SH-SY5Y (cell line): ENCODE data around the gene SLC8A2.

Source experiments
- GATA2 ChIP-seq: IDR thresholded peaks from 2 replicates; pipeline ENCODE4 v1.6.1; 2011; ENCODE audit warnings: mild to moderate bottlenecking, low read depth, low read length
- GATA3 ChIP-seq: IDR thresholded peaks from 2 replicates; pipeline ENCODE4 v1.6.1; 2011; ENCODE audit warnings: low read depth, mild to moderate bottlenecking, low read length, moderate library complexity

SLC8A2 gene, protein sequence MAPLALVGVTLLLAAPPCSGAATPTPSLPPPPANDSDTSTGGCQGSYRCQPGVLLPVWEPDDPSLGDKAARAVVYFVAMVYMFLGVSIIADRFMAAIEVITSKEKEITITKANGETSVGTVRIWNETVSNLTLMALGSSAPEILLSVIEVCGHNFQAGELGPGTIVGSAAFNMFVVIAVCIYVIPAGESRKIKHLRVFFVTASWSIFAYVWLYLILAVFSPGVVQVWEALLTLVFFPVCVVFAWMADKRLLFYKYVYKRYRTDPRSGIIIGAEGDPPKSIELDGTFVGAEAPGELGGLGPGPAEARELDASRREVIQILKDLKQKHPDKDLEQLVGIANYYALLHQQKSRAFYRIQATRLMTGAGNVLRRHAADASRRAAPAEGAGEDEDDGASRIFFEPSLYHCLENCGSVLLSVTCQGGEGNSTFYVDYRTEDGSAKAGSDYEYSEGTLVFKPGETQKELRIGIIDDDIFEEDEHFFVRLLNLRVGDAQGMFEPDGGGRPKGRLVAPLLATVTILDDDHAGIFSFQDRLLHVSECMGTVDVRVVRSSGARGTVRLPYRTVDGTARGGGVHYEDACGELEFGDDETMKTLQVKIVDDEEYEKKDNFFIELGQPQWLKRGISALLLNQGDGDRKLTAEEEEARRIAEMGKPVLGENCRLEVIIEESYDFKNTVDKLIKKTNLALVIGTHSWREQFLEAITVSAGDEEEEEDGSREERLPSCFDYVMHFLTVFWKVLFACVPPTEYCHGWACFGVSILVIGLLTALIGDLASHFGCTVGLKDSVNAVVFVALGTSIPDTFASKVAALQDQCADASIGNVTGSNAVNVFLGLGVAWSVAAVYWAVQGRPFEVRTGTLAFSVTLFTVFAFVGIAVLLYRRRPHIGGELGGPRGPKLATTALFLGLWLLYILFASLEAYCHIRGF

GRCh38 chr19:47471733-47472457, at the start of gene SLC8A2:
Gene SLC8A2 (minus strand): TSS chr19:47471893. CDS start chr19:47466403, 5,490 bp downstream.
- TF ChIP-seq GATA3 (no peak), GATA2 (no peak)

GRCh38 chr19:47520839-47521238, 49.1 kb upstream of the SLC8A2 start:
- TF ChIP-seq GATA2 (no peak), GATA3 (no peak)

DNA sequence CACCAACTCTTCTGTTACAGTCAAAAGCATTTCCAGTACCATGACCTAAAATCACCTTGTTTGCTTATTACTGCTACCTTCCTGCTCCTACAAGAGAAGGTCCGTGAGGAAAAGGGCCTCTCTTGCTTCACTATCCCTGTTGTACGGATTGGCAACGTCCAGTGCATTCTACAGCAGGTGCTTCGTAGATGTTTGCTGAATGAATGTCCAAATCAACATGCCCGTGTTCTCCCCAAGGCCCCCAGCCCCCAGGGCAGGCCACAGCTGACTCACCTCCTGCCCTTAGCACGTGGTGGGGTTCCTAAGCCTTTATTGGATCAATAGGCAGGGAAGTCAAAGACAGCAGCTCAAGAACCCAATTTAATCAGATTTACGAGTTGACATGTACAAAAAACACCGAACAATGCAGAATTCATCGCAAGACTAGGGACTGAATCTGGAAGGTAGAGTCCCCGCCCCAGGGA, 48.7 kb upstream of the SLC8A2 start:
- TF ChIP-seq GATA2 (no peak), GATA3 (no peak)

- TF ChIP-seq GATA2, result no peak
- no peak for TF ChIP-seq GATA3
Measured at GRCh38 chr19:47518854-47519253, 47.2 kb upstream of the SLC8A2 start.

- TF ChIP-seq GATA2 (no peak), GATA3 (no peak)
Measured at GRCh38 chr19:47518139-47518538, 46.4 kb upstream of the SLC8A2 start.

GRCh38 chr19:47514869-47515588, 43.3 kb upstream of the SLC8A2 start, which contains the start of gene NAPA:
Gene NAPA (minus strand): TSS chr19:47515063. CDS start chr19:47514940, 123 bp downstream.
- TF ChIP-seq GATA2, result no peak
- no peak for TF ChIP-seq GATA3

DNA sequence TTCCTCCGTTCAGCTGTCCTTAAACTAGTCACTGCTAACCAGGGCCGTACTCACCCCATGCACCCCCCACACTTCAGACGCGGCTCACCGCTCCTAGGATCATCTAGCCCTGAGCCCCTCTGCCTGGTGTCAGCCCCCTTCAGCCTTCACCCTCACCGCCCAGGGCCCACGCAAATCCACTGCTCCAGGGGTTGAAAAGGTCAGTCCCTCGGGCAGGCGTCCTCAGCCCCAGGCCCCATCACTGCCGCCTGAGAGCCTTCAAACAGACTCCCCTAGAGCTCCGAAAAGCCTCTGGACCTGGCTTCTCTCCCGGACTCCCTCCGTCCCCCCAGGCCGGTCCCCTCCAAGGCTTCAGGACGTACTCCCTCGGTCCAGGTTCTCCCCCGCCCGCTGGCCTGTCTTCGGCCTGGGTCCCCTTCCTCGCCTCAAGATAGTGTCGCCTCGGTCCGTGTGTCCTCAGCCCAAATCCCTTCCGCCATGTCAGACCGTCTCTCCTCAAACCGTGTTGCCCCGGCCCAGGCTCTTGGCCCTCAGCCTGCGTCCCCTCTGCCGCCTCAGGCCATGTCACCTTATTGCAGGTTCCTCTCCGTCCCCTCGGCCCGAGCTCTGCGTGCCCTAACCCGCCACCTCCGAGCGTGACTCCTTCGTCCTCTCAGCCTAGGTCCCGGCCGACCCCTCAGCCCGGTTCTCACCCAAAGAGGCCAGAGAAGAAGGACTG, 42.6 kb upstream of the SLC8A2 start:
- TF ChIP-seq GATA3 (no peak), GATA2 (no peak)

GRCh38 chr19:47512948-47513319, 41.2 kb upstream of the SLC8A2 start:
- TF ChIP-seq GATA3 (no peak), GATA2 (no peak)

- no peak for TF ChIP-seq GATA2
- TF ChIP-seq GATA3, result no peak
Measured at GRCh38 chr19:47512183-47512947, 40.7 kb upstream of the SLC8A2 start.

DNA sequence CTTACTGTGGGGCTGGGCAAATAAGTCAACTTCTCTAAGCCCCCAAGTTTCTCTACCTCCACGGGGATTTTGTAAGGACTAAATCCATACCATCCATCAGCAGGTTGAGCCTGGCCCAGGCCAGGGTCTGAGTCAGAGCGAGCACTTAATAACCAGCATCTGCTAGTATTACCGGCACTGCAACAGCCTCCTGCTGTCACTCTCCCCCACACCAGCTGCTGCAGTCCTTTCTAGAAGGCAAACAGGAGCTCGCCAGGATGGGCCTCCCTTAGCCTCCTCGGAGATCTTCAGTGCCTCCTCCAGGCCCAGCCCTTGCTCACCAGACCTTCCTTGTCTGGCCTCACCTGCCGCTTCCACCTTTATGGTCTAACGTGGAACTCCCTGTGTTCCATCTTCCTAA, 40.0 kb upstream of the SLC8A2 start:
- TF ChIP-seq GATA3 (no peak), GATA2 (no peak)

- TF ChIP-seq GATA3, result no peak
- no peak for TF ChIP-seq GATA2
Measured at GRCh38 chr19:47511128-47511517, 39.4 kb upstream of the SLC8A2 start.
